WTC11 (cell line): ENCODE data around the gene TTC39A.

Source experiments
- CBFB ChIP-seq: sonication (generic); formaldehyde crosslinking; IDR thresholded peaks from 2 replicates; pipeline ENCODE4 v1.8.1; 2022; ENCODE audit warnings: mild to moderate bottlenecking, low read depth, missing genetic modification reagents
- CTCF ChIP-seq: fragments of 200-600 bp; IDR thresholded peaks from 2 replicates; pipeline ENCODE4 v1.8.0; 2022; ENCODE audit warnings: antibody characterized with exemption
- ESRRA ChIP-seq: sonication (generic); formaldehyde crosslinking; IDR thresholded peaks from 2 replicates; pipeline ENCODE4 v1.8.1; 2022; ENCODE audit warnings: mild to moderate bottlenecking, missing genetic modification reagents, borderline replicate concordance
- JUN ChIP-seq: sonication (generic); formaldehyde crosslinking; IDR thresholded peaks from 2 replicates; pipeline ENCODE4 v1.8.0; 2023; ENCODE audit warnings: mild to moderate bottlenecking, missing genetic modification reagents
- NFYB ChIP-seq: sonication (generic); formaldehyde crosslinking; conservative IDR thresholded peaks from 2 replicates; pipeline ENCODE4 v1.8.0; 2022; ENCODE audit warnings: low read depth, missing genetic modification reagents
- NR2C2 ChIP-seq: sonication (generic); formaldehyde crosslinking; IDR thresholded peaks from 2 replicates; pipeline ENCODE4 v1.8.0; 2022; ENCODE audit warnings: mild to moderate bottlenecking, missing genetic modification reagents
- SOX15 ChIP-seq: fragments of 250-450 bp; sonication (Bioruptor Pico); IDR thresholded peaks from 2 replicates; pipeline ENCODE4 v1.9.0; 2021; ENCODE audit warnings: mild to moderate bottlenecking
- USF1 ChIP-seq: sonication (generic); formaldehyde crosslinking; IDR thresholded peaks from 2 replicates; pipeline ENCODE4 v1.8.0; 2022; ENCODE audit warnings: mild to moderate bottlenecking, missing genetic modification reagents
- ZNF121 ChIP-seq: sonication (generic); formaldehyde crosslinking; IDR thresholded peaks from 2 replicates; pipeline ENCODE4 v1.8.0; 2023; ENCODE audit warnings: missing genetic modification reagents
- ZNF317 ChIP-seq: sonication (generic); formaldehyde crosslinking; IDR thresholded peaks from 2 replicates; pipeline ENCODE4 v1.8.1; 2023; ENCODE audit warnings: low read depth, mild to moderate bottlenecking, moderate library complexity, missing genetic modification reagents, borderline replicate concordance
- TF ChIP-seq, protein P1 (sequence below): fragments of 250-450 bp; sonication (Bioruptor Pico); IDR thresholded peaks from 2 replicates; pipeline ENCODE4 v1.9.0; 2021; ENCODE audit warnings: mild to moderate bottlenecking
- TF ChIP-seq, protein P2 (sequence below): sonication (generic); formaldehyde crosslinking; conservative IDR thresholded peaks from 2 replicates; pipeline ENCODE4 v1.8.1; 2022; ENCODE audit warnings: mild to moderate bottlenecking, missing genetic modification reagents
- TF ChIP-seq, protein P3 (sequence below): fragments of 250-450 bp; sonication (Bioruptor Pico); conservative IDR thresholded peaks from 2 replicates; pipeline ENCODE4 v1.9.0; 2021; ENCODE audit warnings: mild to moderate bottlenecking

DNA sequence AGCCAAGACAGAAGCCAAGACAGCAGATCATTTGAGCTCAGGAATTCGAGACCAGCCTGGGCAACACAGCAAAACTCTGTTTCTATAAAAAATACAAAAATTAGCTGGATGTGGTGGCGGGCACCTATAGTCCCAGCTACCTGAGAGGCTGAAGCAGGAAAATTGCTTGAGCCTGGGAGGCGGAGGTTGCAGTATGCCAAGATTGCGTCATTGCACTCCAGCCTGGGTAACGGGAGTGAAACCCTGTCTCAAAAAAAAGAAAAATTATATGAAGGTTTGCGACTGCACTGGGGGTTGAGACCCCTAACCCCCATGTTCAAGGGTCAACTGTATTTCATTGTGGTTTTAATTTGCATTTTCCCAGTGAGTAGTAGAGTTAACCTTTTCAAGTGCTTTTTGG, 78.0 kb downstream of the TTC39A start:
- TF ChIP-seq CTCF (no peak), NFYB (CRISPR knock-in tag) (no peak), ZNF121 (CRISPR knock-in tag) (no peak), SOX15 (no peak), CBFB (no peak), ZNF317 (CRISPR knock-in tag) (no peak), NR2C2 (no peak), JUN (CRISPR knock-in tag) (no peak), USF1 (no peak), ESRRA (CRISPR knock-in tag) (no peak)
- TF ChIP-seq, protein P1, sequence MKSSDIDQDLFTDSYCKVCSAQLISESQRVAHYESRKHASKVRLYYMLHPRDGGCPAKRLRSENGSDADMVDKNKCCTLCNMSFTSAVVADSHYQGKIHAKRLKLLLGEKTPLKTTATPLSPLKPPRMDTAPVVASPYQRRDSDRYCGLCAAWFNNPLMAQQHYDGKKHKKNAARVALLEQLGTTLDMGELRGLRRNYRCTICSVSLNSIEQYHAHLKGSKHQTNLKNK (CRISPR knock-in tag) = no peak
- TF ChIP-seq, protein P2, sequence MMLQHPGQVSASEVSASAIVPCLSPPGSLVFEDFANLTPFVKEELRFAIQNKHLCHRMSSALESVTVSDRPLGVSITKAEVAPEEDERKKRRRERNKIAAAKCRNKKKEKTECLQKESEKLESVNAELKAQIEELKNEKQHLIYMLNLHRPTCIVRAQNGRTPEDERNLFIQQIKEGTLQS = no peak
- TF ChIP-seq, protein P3, sequence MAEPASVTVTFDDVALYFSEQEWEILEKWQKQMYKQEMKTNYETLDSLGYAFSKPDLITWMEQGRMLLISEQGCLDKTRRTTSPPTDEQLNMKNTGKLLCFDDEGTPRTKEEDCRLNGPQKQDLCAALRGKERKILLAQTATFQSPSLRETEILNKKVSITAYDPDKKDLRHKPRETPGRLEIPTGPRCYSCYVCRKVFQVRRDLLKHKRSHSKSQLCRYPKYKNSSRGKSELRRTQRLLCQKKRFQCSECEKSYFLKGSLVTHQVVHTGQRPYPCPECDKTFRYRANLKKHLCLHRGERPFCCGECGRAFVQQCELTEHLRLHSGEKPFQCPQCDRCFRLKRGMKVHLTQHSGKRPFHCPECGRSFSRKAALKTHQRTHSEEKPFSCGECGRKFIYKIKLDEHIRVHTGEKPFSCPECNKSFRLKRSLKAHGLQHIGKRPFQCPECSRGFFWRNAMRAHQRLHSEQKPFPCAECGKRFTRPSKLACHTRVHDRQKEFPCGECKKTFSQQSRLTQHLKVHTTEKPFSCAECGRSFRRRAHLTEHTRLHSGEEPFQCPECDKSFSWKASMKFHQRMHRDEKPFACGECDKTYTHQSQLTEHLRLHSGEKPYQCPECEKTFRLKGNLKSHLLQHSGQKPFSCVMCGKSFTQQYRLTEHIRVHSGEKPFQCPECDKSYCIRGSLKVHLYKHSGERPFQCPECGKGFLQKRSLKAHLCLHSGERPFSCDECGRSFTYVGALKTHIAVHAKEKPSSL (CRISPR knock-in tag) = no peak
